Activated CD8-positive, alpha-beta T cell treated with anti-CD3 and anti-CD28 coated beads, Interleukin-2, amount 10 ng/mL, durations not matched to agents 7 days and 5 days (primary cell): ENCODE results near the gene CABCOCO1. TPM values are rescaled to one million over a fixed set of nuclear protein-coding genes. Genes with fewer than 3 reads are reported as not detected.

ENCODE experiments used
- ATAC-seq: fragments of 150-1000 bp; cut with Tn5 transposase; one replicate; pipeline ENCODE4 v1.10.0; 2021; ENCODE audit warnings: moderate library complexity
- CTCF ChIA-PET: fragments of 350-600 bp; sonication (Branson Sonifier 250); formaldehyde crosslinking; loops from one replicate; lab custom pipeline; 2021; ENCODE audit warnings: antibody characterized with exemption; lab: Charles Lee
- POLR2A ChIA-PET: fragments of 350-600 bp; sonication (Branson Sonifier 250); formaldehyde crosslinking; loops from one replicate; lab custom pipeline; 2021; ENCODE audit warnings: antibody characterized with exemption; lab: Charles Lee
- DNase-seq: peaks from one replicate; pipeline ENCODE4 v3.0.0-alpha.2; 2020
- H3K27ac Mint-ChIP-seq: one replicate; pipeline ENCODE4 v1.8.0; 2021; ENCODE audit warnings: mild to moderate bottlenecking, mixed read lengths
- H3K27me3 Mint-ChIP-seq: one replicate; pipeline ENCODE4 v1.8.0; 2021; ENCODE audit warnings: low read depth, mixed read lengths
- H3K36me3 Mint-ChIP-seq: one replicate; pipeline ENCODE4 v1.8.0; 2021; ENCODE audit warnings: low read depth, mixed read lengths
- H3K4me1 Mint-ChIP-seq: one replicate; pipeline ENCODE4 v1.8.0; 2021; ENCODE audit warnings: low read depth, mixed read lengths
- H3K4me3 Mint-ChIP-seq: one replicate; pipeline ENCODE4 v1.8.0; 2021; ENCODE audit warnings: mild to moderate bottlenecking, mixed read lengths
- H3K9me3 Mint-ChIP-seq: one replicate; pipeline ENCODE4 v1.8.0; 2022; ENCODE audit warnings: mixed read lengths; ENCODE audit not compliant: insufficient read depth
- total RNA-seq, 2 experiments: library from RNA; stranded (reverse); gene quantifications; one replicate each; pipeline ENCODE4 v1.2.3, GENCODE V29; 2021

Gene CABCOCO1
- not detected for total RNA-seq

GRCh38 chr10:61662794-61663259, at the start of gene CABCOCO1:
Gene CABCOCO1, plus strand, starts transcription at chr10:61662929. Its CDS starts 44 bp downstream, at chr10:61662973.
- Mint-ChIP-seq H3K4me3 (no peak within 1 kb of the TSS), H3K27ac (no peak within 1 kb of the TSS)
- no peak for ATAC-seq

GRCh38 chr10:61613665-61614064, 49.1 kb upstream of the CABCOCO1 start:
- Mint-ChIP-seq H3K36me3 (no peaks in the 10 kb centered on the region), H3K9me3 (no peaks in the 10 kb centered on the region), H3K4me1 (no peaks in the 10 kb centered on the region), H3K27ac (no peak overlapping the region), H3K4me3 (no peak overlapping the region), H3K27me3 (peaks cover 9% of the 10 kb centered on the region)
- POLR2A ChIA-PET, result no interaction called here
- CTCF ChIA-PET, result no interaction called here
- DNase-seq (no peak), ATAC-seq (no peak)

More at GRCh38 chr10:61662794-61663259, at the start of gene CABCOCO1:
- H3K4me1 Mint-ChIP-seq, result no peaks in the 10 kb centered on the region
- peaks cover 22% of the 10 kb centered on the region for H3K27me3 Mint-ChIP-seq
- H3K36me3 Mint-ChIP-seq, result no peaks in the 10 kb centered on the region
- H3K9me3 Mint-ChIP-seq, result no peaks in the 10 kb centered on the region
- ChIA-PET POLR2A (no interaction called here), CTCF (no interaction called here)
- no peak for DNase-seq

- Mint-ChIP-seq H3K4me1 (no peaks in the 10 kb centered on the region), H3K27ac (no peak overlapping the region), H3K9me3 (no peaks in the 10 kb centered on the region), H3K4me3 (no peak overlapping the region), H3K27me3 (peaks cover 6% of the 10 kb centered on the region), H3K36me3 (no peaks in the 10 kb centered on the region)
- DNase-seq (no peak), ATAC-seq (no peak)
- ChIA-PET POLR2A (no interaction called here), CTCF (no interaction called here)
Observed at GRCh38 chr10:61616611-61617010, 46.1 kb upstream of the CABCOCO1 start.

DNA sequence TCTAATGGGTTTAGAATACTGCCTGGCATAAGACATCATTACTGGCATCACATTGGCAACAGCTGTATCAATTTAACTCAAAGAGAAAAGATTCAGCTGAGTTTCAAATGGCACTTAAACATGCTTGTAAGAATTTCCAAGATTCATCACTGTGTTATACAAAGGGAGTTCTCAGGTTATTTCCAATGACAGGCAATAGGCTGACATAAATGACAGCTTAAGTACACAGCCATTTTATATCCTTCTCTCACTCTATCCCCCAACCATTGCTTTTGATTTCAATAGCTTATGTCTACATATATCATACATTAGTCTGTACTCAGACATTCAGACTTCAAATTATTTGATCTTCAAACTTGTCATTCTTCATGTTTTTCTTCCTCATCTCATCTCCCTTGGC, 45.5 kb upstream of the CABCOCO1 start:
- ChIA-PET CTCF (no interaction called here), POLR2A (no interaction called here)
- Mint-ChIP-seq H3K9me3 (no peaks in the 10 kb centered on the region), H3K27me3 (peaks cover 2% of the 10 kb centered on the region), H3K4me1 (no peaks in the 10 kb centered on the region), H3K4me3 (no peak overlapping the region), H3K36me3 (no peaks in the 10 kb centered on the region), H3K27ac (no peak overlapping the region)
- no peak for ATAC-seq
- DNase-seq, result no peak

- Mint-ChIP-seq H3K9me3 (no peaks in the 10 kb centered on the region), H3K4me1 (no peaks in the 10 kb centered on the region), H3K27ac (no peak overlapping the region), H3K36me3 (no peaks in the 10 kb centered on the region), H3K27me3 (peaks cover 2% of the 10 kb centered on the region), H3K4me3 (no peak overlapping the region)
- ChIA-PET CTCF (no interaction called here), POLR2A (no interaction called here)
- DNase-seq (no peak), ATAC-seq (no peak)
Observed at GRCh38 chr10:61617586-61617985, 45.1 kb upstream of the CABCOCO1 start.

DNA sequence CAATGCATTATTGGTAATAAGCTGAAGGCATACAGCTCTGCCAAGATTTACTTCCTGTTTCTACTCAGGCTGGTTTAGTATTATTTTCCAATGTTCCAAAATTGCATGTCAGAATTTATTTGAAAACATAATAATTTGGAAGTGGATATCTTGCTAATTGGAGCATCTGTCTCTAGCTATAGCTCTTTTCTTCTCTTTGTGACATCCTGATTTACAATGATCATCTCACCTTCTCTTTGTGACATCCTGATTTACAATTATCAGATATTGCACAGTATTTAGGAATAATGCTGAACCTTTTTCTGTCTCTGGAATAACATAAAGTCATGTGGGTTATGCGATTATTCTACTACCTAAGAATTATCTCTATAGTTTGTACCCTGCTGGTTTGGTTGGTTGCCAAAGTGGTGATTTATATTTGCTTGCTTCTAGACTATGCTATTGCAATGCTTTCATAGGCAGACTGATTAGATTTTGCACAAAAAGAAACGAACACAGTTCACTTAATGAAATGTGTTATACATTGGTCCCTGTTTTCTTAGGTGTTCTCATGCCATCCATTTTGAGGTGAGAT, 44.3 kb upstream of the CABCOCO1 start:
- Mint-ChIP-seq H3K27me3 (no peaks in the 10 kb centered on the region), H3K27ac (no peak overlapping the region), H3K4me3 (no peak overlapping the region), H3K4me1 (no peaks in the 10 kb centered on the region), H3K36me3 (no peaks in the 10 kb centered on the region), H3K9me3 (no peaks in the 10 kb centered on the region)
- CTCF ChIA-PET, result no interaction called here
- POLR2A ChIA-PET, result no interaction called here
- DNase-seq, result no peak
- ATAC-seq, result no peak

GRCh38 chr10:61620506-61620905, 42.2 kb upstream of the CABCOCO1 start:
- CTCF ChIA-PET, result no interaction called here
- Mint-ChIP-seq H3K27me3 (no peaks in the 10 kb centered on the region), H3K4me3 (no peak overlapping the region), H3K27ac (no peak overlapping the region), H3K36me3 (no peaks in the 10 kb centered on the region), H3K4me1 (no peaks in the 10 kb centered on the region), H3K9me3 (no peaks in the 10 kb centered on the region)
- no peak for ATAC-seq
- POLR2A ChIA-PET, result no interaction called here
- no peak for DNase-seq

DNA sequence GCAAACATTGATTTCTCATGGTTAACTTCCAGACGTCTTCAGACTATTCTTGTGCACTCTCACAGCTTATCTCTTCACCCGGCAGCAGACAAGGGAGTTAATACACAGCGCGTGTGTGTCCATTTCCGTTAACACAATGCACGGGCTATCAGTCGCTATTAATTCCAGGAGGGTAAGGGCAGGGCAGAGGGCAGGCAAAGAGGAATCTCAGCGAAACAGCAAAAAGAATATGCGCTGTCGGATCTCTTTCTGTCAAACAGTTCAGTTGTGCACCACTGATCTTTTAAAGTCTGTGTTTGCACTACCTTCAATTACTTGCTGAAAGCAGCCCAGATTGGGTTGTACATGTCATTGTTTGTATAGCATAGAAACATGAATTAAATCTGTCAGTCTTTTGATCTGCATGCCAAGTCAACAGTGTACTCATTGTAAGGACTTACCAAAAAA, 41.1 kb upstream of the CABCOCO1 start:
- no peak for DNase-seq
- no peaks in the 10 kb centered on the region for H3K9me3 Mint-ChIP-seq
- H3K4me1 Mint-ChIP-seq, result no peaks in the 10 kb centered on the region
- H3K4me3 Mint-ChIP-seq, result no peak overlapping the region
- POLR2A ChIA-PET, result no interaction called here
- no peaks in the 10 kb centered on the region for H3K36me3 Mint-ChIP-seq
- no peak for ATAC-seq
- no peak overlapping the region for H3K27ac Mint-ChIP-seq
- H3K27me3 Mint-ChIP-seq, result no peaks in the 10 kb centered on the region
- CTCF ChIA-PET, result no interaction called here

DNA sequence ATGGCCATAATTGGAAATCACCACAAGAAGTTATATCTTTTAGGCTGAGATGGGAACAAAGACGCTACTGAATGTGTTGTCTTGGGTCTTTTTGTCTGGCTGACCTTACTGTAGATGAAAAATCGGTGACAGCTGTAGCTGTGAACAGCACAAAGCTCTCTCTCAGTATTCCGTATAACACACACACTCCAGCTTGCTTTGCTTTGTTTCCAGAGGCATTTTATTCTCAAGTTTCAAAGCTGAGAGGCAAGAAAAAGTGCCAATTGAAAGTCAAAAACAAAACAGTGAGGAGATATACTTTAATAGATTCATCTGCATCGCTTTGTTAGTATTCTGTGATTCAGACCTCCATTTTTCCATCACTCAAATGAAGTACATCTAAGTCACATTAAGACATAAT, 39.6 kb upstream of the CABCOCO1 start:
- Mint-ChIP-seq H3K36me3 (no peaks in the 10 kb centered on the region), H3K9me3 (no peaks in the 10 kb centered on the region), H3K27ac (no peak overlapping the region), H3K27me3 (no peaks in the 10 kb centered on the region), H3K4me3 (no peak overlapping the region), H3K4me1 (no peaks in the 10 kb centered on the region)
- DNase-seq, result no peak
- no peak for ATAC-seq
- ChIA-PET POLR2A (no interaction called here), CTCF (no interaction called here)

DNA sequence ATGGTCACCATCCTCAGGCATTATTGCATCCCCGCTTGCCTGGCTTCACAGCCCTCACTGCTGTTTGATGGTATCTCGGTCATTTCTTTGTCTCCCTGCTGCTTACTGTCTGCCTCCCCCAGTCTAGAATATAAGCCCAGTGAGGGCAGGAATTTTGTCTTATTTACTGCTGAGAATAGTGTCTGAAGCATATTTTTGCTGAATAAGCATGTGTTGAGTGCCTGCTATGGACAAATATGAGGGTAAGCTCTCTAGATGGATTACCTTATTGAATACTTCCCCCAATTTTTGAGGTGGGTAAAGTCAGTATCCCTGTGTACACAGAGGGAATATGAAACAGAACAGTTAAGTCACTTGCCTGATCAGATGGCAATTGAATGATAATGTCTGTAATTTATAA, 36.5 kb upstream of the CABCOCO1 start:
- Mint-ChIP-seq H3K36me3 (no peaks in the 10 kb centered on the region), H3K4me1 (no peaks in the 10 kb centered on the region), H3K27ac (no peak overlapping the region), H3K27me3 (peaks cover 2% of the 10 kb centered on the region), H3K4me3 (no peak overlapping the region), H3K9me3 (no peaks in the 10 kb centered on the region)
- ChIA-PET CTCF (no interaction called here), POLR2A (no interaction called here)
- DNase-seq (no peak), ATAC-seq (no peak)

DNA sequence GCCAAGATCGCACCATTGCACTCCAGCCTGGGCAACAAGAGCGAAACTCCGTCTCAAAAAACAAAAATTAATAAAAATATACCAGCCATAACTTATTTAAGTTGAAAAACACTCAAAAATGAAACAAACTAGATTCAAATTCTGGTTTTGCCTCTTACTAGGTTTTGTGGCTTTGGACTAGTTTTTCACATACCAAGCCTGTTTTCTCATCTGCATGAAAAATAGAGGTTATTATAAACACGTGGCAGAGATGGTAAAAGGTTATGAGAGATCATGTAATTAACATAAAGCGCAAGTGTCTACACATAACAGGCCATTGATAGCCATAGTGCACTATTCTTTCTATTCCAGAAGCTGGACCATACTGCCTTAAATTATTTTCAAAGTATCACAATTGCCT, 35.5 kb upstream of the CABCOCO1 start:
- H3K4me3 Mint-ChIP-seq, result no peak overlapping the region
- ATAC-seq, result no peak
- no peak for DNase-seq
- CTCF ChIA-PET, result no interaction called here
- H3K27ac Mint-ChIP-seq, result no peak overlapping the region
- H3K27me3 Mint-ChIP-seq, result peaks cover 2% of the 10 kb centered on the region
- H3K4me1 Mint-ChIP-seq, result no peaks in the 10 kb centered on the region
- no peaks in the 10 kb centered on the region for H3K36me3 Mint-ChIP-seq
- H3K9me3 Mint-ChIP-seq, result no peaks in the 10 kb centered on the region
- POLR2A ChIA-PET, result no interaction called here

- H3K27ac Mint-ChIP-seq, result no peak overlapping the region
- no peaks in the 10 kb centered on the region for H3K4me1 Mint-ChIP-seq
- CTCF ChIA-PET, result no interaction called here
- no peaks in the 10 kb centered on the region for H3K9me3 Mint-ChIP-seq
- POLR2A ChIA-PET, result no interaction called here
- DNase-seq (no peak), ATAC-seq (no peak)
- H3K4me3 Mint-ChIP-seq, result no peak overlapping the region
- H3K27me3 Mint-ChIP-seq, result peaks cover 2% of the 10 kb centered on the region
- no peaks in the 10 kb centered on the region for H3K36me3 Mint-ChIP-seq
Observed at GRCh38 chr10:61628151-61628874, 34.4 kb upstream of the CABCOCO1 start.
